Stimulated activated CD4-positive, alpha-beta T cell treated with anti-CD3 and anti-CD28 coated beads, Interleukin-15, amount 100 ng/mL, for 1 hour (primary cell): ENCODE results near the gene ATF1.
"Not testable (repeated sequence)": the region's sequence is repeated elsewhere in the genome, so short reads cannot be mapped to it uniquely, and the experiment has no call there.

ENCODE experiments used
- DNase-seq, 2 donors: peaks; one replicate each; pipeline ENCODE4 v3.0.0-alpha.2; 2020; ENCODE audit warnings: low read depth in 1 of 2, low spot score in 1 of 2

ATF1 gene

GRCh38 chr12:50790081-50790480 lies 26.2 kb downstream of the ATF1 start:
- no peak for DNase-seq

- no peak for DNase-seq
These were observed 36.0 kb downstream of the ATF1 start for GRCh38 chr12:50799908-50800307.

- DNase-seq = no peak
These were observed 39.5 kb downstream of the ATF1 start for GRCh38 chr12:50803230-50803875.

GRCh38 chr12:50806176-50806575 lies 42.3 kb downstream of the ATF1 start:
- no peak for DNase-seq

GRCh38 chr12:50809131-50809530 lies 45.2 kb downstream of the ATF1 start:
- DNase-seq = not testable (repeated sequence)

GRCh38 chr12:50814921-50815320 lies 51.0 kb downstream of the ATF1 start:
- not testable (repeated sequence) for DNase-seq

GRCh38 chr12:50820177-50820576 lies 56.3 kb downstream of the ATF1 start:
- no peak for DNase-seq

GRCh38 chr12:50822082-50822481 lies 58.2 kb downstream of the ATF1 start:
- DNase-seq = no peak

- not testable (repeated sequence) for DNase-seq
These were observed 59.8 kb downstream of the ATF1 start for GRCh38 chr12:50823724-50824123.

GRCh38 chr12:50824914-50825313 lies 61.0 kb downstream of the ATF1 start:
- no peak for DNase-seq

- no peak for DNase-seq
These were observed 61.5 kb downstream of the ATF1 start for GRCh38 chr12:50825372-50825838.

- DNase-seq = no peak
These were observed 64.2 kb downstream of the ATF1 start for GRCh38 chr12:50828121-50828520.

- no peak for DNase-seq
These were observed 65.0 kb downstream of the ATF1 start for GRCh38 chr12:50828886-50829285.

- DNase-seq = not testable (repeated sequence)
These were observed 69.9 kb downstream of the ATF1 start for GRCh38 chr12:50833801-50834200.

GRCh38 chr12:50839042-50839441 lies 75.1 kb downstream of the ATF1 start:
- DNase-seq = no peak

- no peak for DNase-seq
These were observed 77.0 kb downstream of the ATF1 start for GRCh38 chr12:50840809-50841487.

GRCh38 chr12:50841716-50842531 lies 78.0 kb downstream of the ATF1 start:
- DNase-seq = no peak

GRCh38 chr12:50842637-50843493 lies 79.0 kb downstream of the ATF1 start, which contains the start of gene TMPRSS12:
Gene TMPRSS12, plus strand, starts transcription at chr12:50842926. Its CDS starts 39 bp downstream, at chr12:50842965.
- no peak for DNase-seq

- DNase-seq = no peak
These were observed 81.2 kb downstream of the ATF1 start for GRCh38 chr12:50845021-50845647.

GRCh38 chr12:50848963-50849362 lies 85.1 kb downstream of the ATF1 start:
- no peak for DNase-seq
